ENCODE results near the gene CCDC178.

DNA sequence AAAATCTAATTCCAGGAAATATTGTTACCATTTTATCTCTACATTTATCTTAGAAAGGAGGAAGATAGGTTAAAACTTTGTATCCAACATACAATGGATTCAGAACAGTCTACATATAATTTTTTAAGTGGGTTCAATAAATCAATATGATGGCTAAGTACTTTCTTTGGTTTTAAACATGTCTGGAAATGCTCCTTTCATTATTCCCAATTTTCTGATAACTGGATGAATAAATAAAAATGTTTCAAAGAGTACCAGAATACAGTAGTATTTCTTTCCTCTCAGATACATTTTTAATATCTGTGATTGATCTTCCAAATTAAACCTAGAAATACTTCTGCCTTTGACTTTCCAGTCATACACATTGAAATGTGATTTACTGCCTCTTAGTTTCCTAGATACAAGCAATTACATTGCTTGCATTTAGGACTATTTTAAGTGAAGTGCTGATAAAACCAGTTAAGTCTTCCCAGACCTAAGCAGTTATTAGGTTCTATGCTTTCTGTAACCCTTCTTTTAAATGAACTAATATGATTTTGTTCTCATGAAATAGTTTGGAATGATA lies 283.5 kb downstream of the CCDC178 start:
- no peak for TF ChIP-seq TCF12 (IDR thresholded peaks at IDR 0.05; ENCODE audit: low read depth)
- no peak for TF ChIP-seq FOXM1 (IDR thresholded peaks at IDR 0.05; ENCODE audit: borderline replicate concordance, low read depth)
- no peak for TF ChIP-seq EP300 (IDR thresholded peaks at IDR 0.05; ENCODE audit: borderline replicate concordance)
- TF ChIP-seq RAD21 (IDR thresholded peaks at IDR 0.05; ENCODE audit: low read depth) = no peak
- TF ChIP-seq CEBPB (IDR thresholded peaks at IDR 0.05) = no peak
- TF ChIP-seq CREB1 (IDR thresholded peaks at IDR 0.05; ENCODE audit: low read depth) = no peak
